Measurements from ENCODE around the gene LRCH2. TPM values are rescaled to one million over a fixed set of nuclear protein-coding genes. Genes with fewer than 3 reads are reported as not detected.
"Not testable (repeated sequence)": the region's sequence is repeated elsewhere in the genome, so short reads cannot be mapped to it uniquely, and the experiment has no call there.

The LRCH2 gene
- total RNA-seq, 6 donors from 2014 or later: 2.9 to 9.7 (median 3.5) TPM

DNA sequence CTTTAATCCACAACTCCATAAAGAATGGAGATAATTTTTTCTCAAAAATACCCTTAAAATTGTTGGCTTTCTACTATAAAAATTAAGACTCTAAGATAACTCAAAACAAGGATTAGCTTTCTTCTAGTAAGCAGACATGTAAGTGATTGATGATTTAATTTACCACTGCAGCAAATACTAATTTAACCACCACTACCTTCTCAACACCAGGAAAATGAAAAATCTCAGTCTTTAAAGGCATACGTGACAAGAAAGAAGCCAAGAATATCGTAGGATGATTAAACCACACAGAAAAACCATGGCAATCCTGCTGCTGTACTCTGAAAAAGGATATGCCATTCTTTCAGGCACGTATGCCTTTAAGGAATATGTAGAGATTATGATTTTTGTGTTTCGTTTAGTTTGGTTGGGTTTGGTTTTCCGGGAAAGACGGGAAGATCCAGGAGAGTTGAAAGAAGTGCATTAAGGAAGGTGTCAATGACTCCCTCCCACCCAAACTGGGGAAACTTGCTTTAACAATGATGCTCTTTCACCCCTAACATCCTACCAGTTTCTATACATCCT, 881 bp downstream of the LRCH2 start:
- Histone ChIP-seq H3K36me3 (no peaks in the 10 kb centered on the region), H3K27me3 (peaks cover 0 to 10% (median 0%) of the 10 kb centered on the region in 4 donors), H3K4me1 (no peaks in the 10 kb centered on the region), H3K27ac (peak overlapping the region; percentile 14 to 80 (median 71)), H3K4me3 (peak overlapping the region in 3 of 4 donors; percentile 49 to 57 (median 57)), H3K9me3 (no peaks in the 10 kb centered on the region)
- no peak for ATAC-seq (ENCODE audit: low FRiP score in 2 of 2)
- DNase-seq: no peak
- TF ChIP-seq, protein P1, sequence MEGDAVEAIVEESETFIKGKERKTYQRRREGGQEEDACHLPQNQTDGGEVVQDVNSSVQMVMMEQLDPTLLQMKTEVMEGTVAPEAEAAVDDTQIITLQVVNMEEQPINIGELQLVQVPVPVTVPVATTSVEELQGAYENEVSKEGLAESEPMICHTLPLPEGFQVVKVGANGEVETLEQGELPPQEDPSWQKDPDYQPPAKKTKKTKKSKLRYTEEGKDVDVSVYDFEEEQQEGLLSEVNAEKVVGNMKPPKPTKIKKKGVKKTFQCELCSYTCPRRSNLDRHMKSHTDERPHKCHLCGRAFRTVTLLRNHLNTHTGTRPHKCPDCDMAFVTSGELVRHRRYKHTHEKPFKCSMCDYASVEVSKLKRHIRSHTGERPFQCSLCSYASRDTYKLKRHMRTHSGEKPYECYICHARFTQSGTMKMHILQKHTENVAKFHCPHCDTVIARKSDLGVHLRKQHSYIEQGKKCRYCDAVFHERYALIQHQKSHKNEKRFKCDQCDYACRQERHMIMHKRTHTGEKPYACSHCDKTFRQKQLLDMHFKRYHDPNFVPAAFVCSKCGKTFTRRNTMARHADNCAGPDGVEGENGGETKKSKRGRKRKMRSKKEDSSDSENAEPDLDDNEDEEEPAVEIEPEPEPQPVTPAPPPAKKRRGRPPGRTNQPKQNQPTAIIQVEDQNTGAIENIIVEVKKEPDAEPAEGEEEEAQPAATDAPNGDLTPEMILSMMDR (IDR thresholded peaks at IDR 0.05): no peak
- no peak for TF ChIP-seq POLR2A (IDR thresholded peaks at IDR 0.05)
- TF ChIP-seq POLR2AphosphoS5 (IDR thresholded peaks at IDR 0.05): no peak
- TF ChIP-seq EP300 (IDR thresholded peaks at IDR 0.05): no peak
- 1 to 20% methylated on average over 6 of the region's 6 CpGs for WGBS, 2 donors

- Histone ChIP-seq H3K9me3 (no peaks in the 10 kb centered on the region), H3K4me3 (no peak overlapping the region), H3K27me3 (peaks cover 0 to 10% (median 0%) of the 10 kb centered on the region in 4 donors), H3K27ac (peak overlapping the region in 1 of 4 donors; percentile 21), H3K4me1 (no peaks in the 10 kb centered on the region), H3K36me3 (no peaks in the 10 kb centered on the region)
- WGBS, 2 donors: 26 to 28% methylated on average over 4 of the region's 4 CpGs
- TF ChIP-seq, protein P1 (IDR thresholded peaks at IDR 0.05): no peak
- TF ChIP-seq EP300 (IDR thresholded peaks at IDR 0.05) (no peak), POLR2AphosphoS5 (IDR thresholded peaks at IDR 0.05) (no peak), POLR2A (IDR thresholded peaks at IDR 0.05) (no peak)
- DNase-seq (no peak), ATAC-seq (ENCODE audit: low FRiP score in 2 of 2) (no peak)
Observed at GRCh38 chrX:115229337-115230003, 4.4 kb downstream of the LRCH2 start.

DNA sequence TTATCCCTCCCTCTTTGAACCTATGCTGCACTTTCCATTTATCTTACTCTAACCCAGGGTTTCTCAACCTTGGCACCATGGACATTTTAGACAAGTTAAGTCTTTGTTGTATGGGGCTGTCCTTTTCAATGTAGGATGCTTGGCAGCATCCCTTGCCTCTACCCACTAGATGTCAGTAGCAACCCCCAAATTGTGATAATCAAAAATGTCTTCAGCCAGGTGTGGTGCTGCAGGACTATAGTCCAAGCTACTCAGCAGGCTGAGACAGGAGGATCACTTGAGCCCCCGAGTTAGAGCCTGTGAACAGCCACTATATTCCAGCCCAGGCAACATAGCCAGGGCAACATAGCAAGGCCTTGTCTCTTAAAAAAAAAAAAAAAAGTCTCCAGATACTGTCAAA, 7.0 kb downstream of the LRCH2 start:
- DNase-seq (no peak), ATAC-seq (ENCODE audit: low FRiP score in 2 of 2) (peak in 1 of 2 donors; percentile 65)
- Histone ChIP-seq H3K4me3 (no peak overlapping the region), H3K27me3 (no peaks in the 10 kb centered on the region), H3K9me3 (no peaks in the 10 kb centered on the region), H3K4me1 (no peaks in the 10 kb centered on the region), H3K27ac (no peak overlapping the region), H3K36me3 (no peaks in the 10 kb centered on the region)
- TF ChIP-seq EP300 (IDR thresholded peaks at IDR 0.05): no peak
- TF ChIP-seq, protein P1 (IDR thresholded peaks at IDR 0.05): peak in 1 of 6 experiments; percentile 21
- 32 to 50% methylated on average over 1 of the region's 1 CpG for WGBS, 2 donors

DNA sequence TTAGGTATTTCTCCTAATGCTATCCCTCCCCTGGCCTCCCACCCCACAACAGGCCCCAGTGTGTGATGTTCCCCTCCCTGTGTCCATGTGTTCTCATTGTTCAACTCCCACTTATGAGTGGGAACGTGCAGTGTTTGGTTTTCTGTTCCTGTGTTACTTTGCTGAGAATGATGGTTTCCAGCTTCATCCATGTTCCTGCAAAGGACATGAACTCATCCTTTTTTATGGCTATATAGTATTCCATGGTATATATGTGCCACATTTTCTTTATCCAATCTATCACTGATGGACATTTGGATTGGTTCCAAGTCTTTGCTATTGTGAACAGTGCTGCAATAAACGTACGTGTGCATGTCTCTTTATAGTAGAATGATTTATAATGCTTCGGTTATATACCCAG, 16.6 kb downstream of the LRCH2 start:
- DNase-seq; H3K9me3 ChIP-seq; ATAC-seq (ENCODE audit: low FRiP score in 2 of 2): not testable (repeated sequence)

GRCh38 chrX:115214605-115215004, 19.3 kb downstream of the LRCH2 start:
- Histone ChIP-seq H3K27me3 (no peaks in the 10 kb centered on the region), H3K9me3 (no peaks in the 10 kb centered on the region), H3K4me3 (no peak overlapping the region), H3K27ac (no peak overlapping the region), H3K36me3 (no peaks in the 10 kb centered on the region), H3K4me1 (no peaks in the 10 kb centered on the region)
- WGBS, 2 donors: 48 to 77% methylated on average over 3 of the region's 3 CpGs
- DNase-seq (no peak), ATAC-seq (ENCODE audit: low FRiP score in 2 of 2) (no peak)
- TF ChIP-seq EP300 (IDR thresholded peaks at IDR 0.05) (no peak), POLR2A (IDR thresholded peaks at IDR 0.05) (no peak), POLR2AphosphoS5 (IDR thresholded peaks at IDR 0.05) (no peak)
- TF ChIP-seq, protein P1 (IDR thresholded peaks at IDR 0.05): no peak

More for the DNA sequence above, 16.6 kb downstream of the LRCH2 start:
- not testable (repeated sequence) for H3K4me1 ChIP-seq, H3K36me3 ChIP-seq, H3K4me3 ChIP-seq, H3K27ac ChIP-seq, H3K27me3 ChIP-seq
- WGBS, 2 donors: 84 to 86% methylated on average over 4 of the region's 4 CpGs
